ENCODE measurements around the gene NCLN.

NCLN gene

GRCh38 chr19:3184847-3185460, 776 bp upstream of the NCLN start:
- no peak for TF ChIP-seq ZBTB7A (IDR thresholded peaks at IDR 0.05; ENCODE audit: low read depth)

- no peak for TF ChIP-seq MAX (IDR thresholded peaks at IDR 0.05)
- no peak for TF ChIP-seq CREB1 (IDR thresholded peaks at IDR 0.05; ENCODE audit: low read depth)
- no peak for TF ChIP-seq RAD21 (IDR thresholded peaks at IDR 0.05; ENCODE audit: low read depth)
- no peak for TF ChIP-seq NFIC (IDR thresholded peaks at IDR 0.05)
- TF ChIP-seq EGR1 (IDR thresholded peaks at IDR 0.05) = no peak
- TF ChIP-seq TCF12 (IDR thresholded peaks at IDR 0.05; ENCODE audit: low read depth) = no peak
- TF ChIP-seq YY1 (IDR thresholded peaks at IDR 0.05; ENCODE audit: low read depth) = no peak
- no peak for TF ChIP-seq TAF1 (IDR thresholded peaks at IDR 0.05; ENCODE audit: low read depth)
- TF ChIP-seq USF1 (IDR thresholded peaks at IDR 0.05) = no peak
- TF ChIP-seq TEAD4 (IDR thresholded peaks at IDR 0.05) = no peak
Measured at GRCh38 chr19:3186160-3186688, 494 bp downstream of the NCLN start.

- TF ChIP-seq CREB1 (IDR thresholded peaks at IDR 0.05; ENCODE audit: low read depth) = no peak
- TF ChIP-seq NFIC (IDR thresholded peaks at IDR 0.05) = no peak
- TF ChIP-seq FOXM1 (IDR thresholded peaks at IDR 0.05; ENCODE audit: borderline replicate concordance, low read depth) = no peak
- no peak for TF ChIP-seq TCF12 (IDR thresholded peaks at IDR 0.05; ENCODE audit: low read depth)
- no peak for TF ChIP-seq RAD21 (IDR thresholded peaks at IDR 0.05; ENCODE audit: low read depth)
- TF ChIP-seq TEAD4 (IDR thresholded peaks at IDR 0.05) = no peak
- TF ChIP-seq EGR1 (IDR thresholded peaks at IDR 0.05) = no peak
- TF ChIP-seq EP300 (IDR thresholded peaks at IDR 0.05; ENCODE audit: borderline replicate concordance) = no peak
- TF ChIP-seq TAF1 (IDR thresholded peaks at IDR 0.05; ENCODE audit: low read depth) = no peak
- TF ChIP-seq YY1 (IDR thresholded peaks at IDR 0.05; ENCODE audit: low read depth) = no peak
- TF ChIP-seq REST (IDR thresholded peaks at IDR 0.05; ENCODE audit: low read depth) = no peak
- no peak for TF ChIP-seq MAX (IDR thresholded peaks at IDR 0.05)
Measured at GRCh38 chr19:3186891-3187661, 1.3 kb downstream of the NCLN start.

- TF ChIP-seq TAF1 (IDR thresholded peaks at IDR 0.05; ENCODE audit: low read depth) = no peak
Measured at GRCh38 chr19:3187662-3188511, 2.2 kb downstream of the NCLN start.

- TF ChIP-seq TCF12 (IDR thresholded peaks at IDR 0.05; ENCODE audit: low read depth) (no peak), EGR1 (IDR thresholded peaks at IDR 0.05) (no peak), TAF1 (IDR thresholded peaks at IDR 0.05; ENCODE audit: low read depth) (no peak), ZBTB7A (IDR thresholded peaks at IDR 0.05; ENCODE audit: low read depth) (no peak), TEAD4 (IDR thresholded peaks at IDR 0.05) (no peak), RAD21 (IDR thresholded peaks at IDR 0.05; ENCODE audit: low read depth) (no peak), CREB1 (IDR thresholded peaks at IDR 0.05; ENCODE audit: low read depth) (no peak), YY1 (IDR thresholded peaks at IDR 0.05; ENCODE audit: low read depth) (no peak), REST (IDR thresholded peaks at IDR 0.05; ENCODE audit: low read depth) (no peak), USF1 (IDR thresholded peaks at IDR 0.05) (no peak), CEBPB (IDR thresholded peaks at IDR 0.05) (no peak), FOXM1 (IDR thresholded peaks at IDR 0.05; ENCODE audit: borderline replicate concordance, low read depth) (no peak), MAX (IDR thresholded peaks at IDR 0.05) (no peak), EP300 (IDR thresholded peaks at IDR 0.05; ENCODE audit: borderline replicate concordance) (no peak), NFIC (IDR thresholded peaks at IDR 0.05) (no peak)
Measured at GRCh38 chr19:3188627-3189596, 3.2 kb downstream of the NCLN start.

All from Ishikawa (cell line).